ENCODE data around the gene LPP. TPM values are rescaled to one million over a fixed set of nuclear protein-coding genes. Genes with fewer than 3 reads are reported as not detected.
"Not testable (repeated sequence)": the region's sequence is repeated elsewhere in the genome, so short reads cannot be mapped to it uniquely, and the experiment has no call there.

LPP gene
- total RNA-seq, 1 experiment from 2014 or later: 18.1 TPM

DNA sequence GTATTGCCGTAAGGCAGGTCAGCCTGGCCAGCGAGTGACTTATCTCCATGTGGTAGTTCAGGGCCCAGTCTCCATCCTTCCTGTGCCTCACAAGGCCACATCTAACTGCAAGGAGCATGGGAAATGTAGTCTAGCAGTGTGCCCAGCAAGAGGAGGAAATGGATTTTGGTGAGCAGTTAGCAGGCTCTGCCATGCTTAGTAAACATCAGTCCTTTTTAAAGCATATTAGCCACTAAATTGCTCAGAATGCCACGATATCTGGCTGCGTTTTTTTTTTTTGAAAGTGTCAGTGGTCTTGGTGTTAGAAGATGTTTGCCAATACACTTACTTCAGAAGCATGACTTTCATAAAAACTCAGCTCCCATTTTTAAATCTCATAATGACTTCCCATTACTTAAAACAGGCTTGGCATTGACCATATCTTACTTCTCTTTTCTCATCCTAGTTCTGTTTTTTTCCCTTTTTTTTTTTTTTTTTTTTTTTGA, 547.6 kb downstream of the LPP start:
- DNase-seq (ENCODE audit: low read depth): no peak

DNA sequence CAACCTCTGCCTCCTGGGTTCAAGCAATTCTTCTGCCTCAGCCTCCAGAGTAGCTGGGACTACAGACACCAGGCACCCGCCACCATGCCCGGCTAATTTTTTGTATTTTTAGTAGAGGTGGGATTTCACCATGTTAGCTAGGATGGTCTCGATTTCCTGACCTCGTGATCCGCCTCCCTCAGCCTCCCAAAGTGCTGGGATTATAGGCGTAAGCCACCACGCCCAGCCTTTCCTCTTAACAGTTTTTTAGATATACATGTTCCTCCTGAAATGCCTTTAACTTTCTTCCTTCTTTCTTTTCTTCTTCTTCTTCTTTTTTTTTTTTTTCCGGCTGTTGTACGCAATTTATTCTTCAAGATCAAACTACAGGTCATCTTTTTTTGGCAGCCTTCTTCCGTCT, 548.1 kb downstream of the LPP start:
- not testable (repeated sequence) for DNase-seq (ENCODE audit: low read depth)

DNA sequence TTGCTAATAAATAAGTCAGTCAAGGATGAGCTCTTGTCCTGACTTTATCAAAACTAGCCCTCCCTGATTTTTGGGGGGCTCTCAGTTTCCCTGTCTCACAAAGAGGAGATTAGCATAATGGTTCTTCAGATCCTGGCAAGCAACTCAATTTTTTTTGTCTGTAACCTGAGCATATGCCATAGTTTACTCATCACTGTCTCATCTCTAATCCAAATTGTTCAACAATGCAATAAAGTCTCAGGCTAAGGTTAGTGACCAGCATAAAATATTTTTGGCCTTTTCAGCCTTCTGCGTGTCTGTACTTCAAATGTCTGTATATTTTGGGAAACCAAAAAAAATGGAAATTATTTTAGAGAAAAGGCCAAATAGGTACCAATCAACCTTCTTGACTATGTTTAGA, 552.2 kb downstream of the LPP start:
- DNase-seq (ENCODE audit: low read depth): no peak

DNA sequence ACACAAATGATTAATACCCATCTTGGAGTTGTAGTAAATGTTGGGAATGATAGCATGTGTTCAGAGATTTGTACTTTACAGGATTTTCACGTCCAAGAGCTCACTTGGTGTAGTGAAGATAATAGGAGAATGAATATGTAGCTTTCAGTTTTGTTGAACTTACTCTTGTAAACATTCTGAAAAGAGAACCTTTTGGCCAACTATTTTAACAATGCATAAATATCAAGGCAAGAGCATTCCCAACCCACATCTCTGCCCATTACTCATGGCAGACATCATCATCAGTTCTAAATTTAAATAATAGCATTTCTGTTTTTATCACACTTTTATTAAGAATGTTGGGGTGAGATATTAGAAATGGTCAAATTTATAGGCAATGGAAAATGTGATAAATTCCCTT, 552.6 kb downstream of the LPP start:
- DNase-seq (ENCODE audit: low read depth): no peak

DNA sequence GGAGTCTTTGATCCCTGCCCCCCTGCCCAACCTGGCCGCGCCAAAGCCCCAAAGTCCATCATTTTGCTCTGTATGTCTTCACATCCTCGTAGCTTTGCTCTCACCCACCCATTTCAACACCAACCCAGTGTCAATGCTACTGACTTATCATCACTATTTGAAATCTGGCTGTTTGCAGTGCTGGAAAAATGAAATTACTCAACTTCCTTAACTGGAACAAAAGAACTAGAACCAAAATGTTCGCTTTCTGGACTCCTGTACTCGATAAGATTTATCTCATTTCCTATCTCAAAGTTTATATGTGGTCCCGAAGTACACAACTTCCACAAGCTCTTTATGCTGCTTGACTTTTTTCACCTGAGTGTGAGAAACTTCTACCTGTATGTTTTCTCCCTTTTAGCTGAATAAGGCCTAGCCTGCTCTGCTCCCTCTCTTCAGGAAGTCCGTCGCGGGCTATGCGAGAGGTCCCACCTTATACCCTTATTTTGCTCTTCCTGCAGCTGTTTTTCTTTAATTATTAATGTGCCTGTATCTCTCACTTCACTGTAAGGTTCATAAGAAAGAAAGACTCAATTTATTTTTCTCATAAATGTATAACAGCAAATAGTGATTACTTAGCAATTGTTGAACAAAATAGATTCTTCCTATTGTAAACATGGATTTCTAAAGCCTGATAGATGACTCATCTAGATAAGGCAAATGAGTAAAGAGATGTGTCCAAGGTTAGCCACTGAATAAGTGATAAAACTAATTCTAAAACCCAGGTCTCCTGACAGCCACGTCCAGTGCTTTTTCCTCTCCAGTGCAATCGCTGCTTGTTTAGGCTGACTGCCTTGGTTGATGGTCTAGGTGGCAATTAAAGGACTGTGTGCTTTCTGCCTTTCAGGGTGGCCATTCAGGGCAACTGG, 553.7 kb downstream of the LPP start:
- no peak for DNase-seq (ENCODE audit: low read depth)

DNA sequence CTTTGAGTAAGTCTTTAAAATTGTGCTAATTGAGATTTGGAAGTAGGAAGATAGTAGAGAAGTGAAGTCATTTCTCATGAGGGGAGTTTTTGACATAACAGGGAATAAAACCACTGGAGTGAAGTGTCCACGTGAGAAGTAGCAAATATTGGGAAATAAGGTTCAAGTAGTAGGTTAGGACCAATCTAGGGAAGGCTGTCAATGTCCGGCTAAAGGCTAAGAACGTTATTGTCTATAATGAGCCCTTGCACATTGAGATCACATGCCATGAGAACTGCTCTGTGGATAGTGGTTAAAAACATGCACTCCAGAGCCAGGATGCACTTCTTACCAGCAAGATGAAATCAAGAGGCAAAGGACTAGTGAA, 557.9 kb downstream of the LPP start:
- DNase-seq (ENCODE audit: low read depth): no peak

DNA sequence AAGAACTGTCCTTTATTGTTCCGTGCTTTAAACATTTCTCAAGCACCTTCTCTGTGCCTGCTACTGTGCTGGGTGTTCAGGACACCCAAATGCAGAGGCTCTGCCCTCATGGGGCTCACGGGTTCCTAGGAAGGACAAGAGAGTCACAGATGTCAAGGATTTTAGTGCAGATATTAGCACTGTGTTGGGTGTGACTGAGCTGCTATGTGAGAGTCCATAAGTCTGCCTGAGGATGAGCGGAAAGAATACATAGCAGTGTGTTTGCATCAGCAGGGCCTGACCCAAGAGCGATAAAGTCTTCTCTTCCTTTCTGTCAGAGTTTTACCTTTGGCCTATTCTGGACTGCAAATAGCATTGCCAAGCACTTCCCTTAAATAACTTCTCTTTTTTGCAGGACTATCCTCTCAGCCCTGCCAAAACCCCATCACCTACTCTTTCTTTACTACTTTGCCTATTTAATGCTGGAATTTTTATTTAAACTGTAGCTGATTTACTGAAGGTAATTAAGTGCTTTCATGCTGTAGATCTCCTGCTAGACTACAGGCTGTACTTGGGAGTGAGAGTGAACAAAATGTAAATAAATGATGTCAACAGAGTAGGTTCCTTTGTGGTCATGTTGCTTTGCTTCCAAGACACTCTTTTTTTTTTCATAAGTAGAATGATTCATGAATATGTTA, 558.4 kb downstream of the LPP start:
- peak; percentile 59 for DNase-seq (ENCODE audit: low read depth)

DNA sequence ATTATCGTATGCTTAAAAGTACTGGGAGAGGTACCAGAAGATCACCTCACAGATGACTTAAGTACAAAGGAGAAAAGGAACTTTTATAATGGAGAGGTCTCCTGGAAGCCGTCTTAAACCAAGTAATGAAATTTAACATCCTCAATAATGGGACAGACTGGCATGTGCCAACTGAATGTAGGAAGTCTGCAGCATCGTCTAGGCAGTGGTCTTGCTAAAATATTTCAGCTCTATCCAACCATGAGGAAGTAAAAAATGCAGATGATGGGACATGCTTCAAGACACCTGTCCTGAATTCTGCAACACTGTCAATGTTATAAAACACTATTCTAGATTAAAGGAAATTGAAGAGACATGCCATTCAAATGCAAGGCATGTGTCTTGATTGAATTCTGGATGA, 559.0 kb downstream of the LPP start:
- DNase-seq (ENCODE audit: low read depth): no peak

DNA sequence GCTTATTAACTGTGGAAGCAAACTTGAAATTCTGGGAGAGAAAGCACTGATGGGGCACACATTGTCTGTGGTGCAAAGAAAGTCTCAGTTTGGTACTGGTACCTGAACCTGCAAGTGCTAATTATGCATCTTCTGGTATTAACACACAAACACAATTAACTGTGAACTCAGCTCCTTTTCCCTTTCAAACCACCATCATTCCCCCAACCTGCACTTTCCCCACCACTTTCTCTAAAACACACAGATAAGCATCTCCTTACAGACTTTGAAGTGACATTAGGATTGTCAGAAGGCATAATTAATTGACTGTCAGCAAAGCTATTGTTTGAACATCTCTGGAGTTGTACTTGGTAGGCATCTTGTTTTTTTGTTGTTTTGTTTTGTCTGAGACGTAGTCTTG, 565.6 kb downstream of the LPP start:
- DNase-seq (ENCODE audit: low read depth): no peak

DNA sequence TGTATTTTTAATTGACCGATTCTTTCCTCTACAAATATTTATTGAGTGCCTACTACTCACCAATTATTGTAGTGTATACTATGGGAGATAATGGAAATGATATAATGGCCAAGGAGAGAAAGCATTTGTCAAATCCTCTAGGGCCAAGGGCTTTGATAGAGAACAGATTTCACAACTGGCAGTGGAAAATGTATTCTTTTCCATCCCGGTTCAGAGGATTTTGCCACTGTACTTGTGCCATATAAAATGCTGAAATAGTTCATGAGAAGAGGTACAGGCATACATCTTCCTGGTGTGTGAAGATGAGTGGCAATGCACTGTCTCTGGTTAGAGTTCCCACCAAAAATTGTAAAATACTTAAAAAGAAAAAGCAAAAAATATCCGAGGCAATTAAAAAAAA, 566.3 kb downstream of the LPP start:
- DNase-seq (ENCODE audit: low read depth): no peak

DNA sequence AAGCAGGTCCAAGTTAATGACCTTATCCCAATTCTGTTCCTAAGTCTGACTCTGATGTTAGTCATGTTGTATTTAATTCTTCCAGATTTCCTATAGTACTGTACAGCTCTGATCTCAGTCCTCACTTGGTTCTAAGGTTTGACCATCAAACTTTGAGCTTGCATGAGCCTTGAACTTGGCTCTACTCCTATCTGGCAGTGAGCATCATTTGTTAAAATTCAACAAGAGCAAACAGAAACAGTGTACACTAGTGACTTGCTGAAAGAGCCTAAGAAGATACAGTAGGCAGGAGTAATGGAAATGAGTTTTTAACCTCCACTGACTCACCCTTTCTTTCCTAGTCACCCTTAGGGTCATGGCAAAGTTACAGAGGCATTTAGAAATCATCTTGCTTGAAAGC, 566.7 kb downstream of the LPP start:
- DNase-seq (ENCODE audit: low read depth): peak; percentile 17

DNA sequence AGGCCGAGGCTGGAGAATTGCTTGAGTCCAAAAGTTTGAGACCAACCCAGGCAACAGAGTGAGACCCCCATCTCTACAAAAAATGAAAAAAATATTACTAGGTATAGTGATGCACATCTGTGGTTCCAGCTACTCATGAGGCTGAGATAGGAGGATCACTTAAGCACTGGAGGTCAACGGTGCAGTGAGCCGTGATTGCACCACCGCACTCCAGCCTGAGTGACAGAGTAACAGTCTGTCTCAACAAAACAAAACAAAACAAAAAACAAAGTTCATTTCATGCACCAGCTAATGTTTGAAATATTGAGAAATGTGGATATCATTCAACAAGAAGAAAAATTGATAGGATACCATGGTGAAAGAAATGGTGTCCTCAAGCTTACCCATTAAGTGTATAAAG, 567.4 kb downstream of the LPP start:
- DNase-seq (ENCODE audit: low read depth): no peak

DNA sequence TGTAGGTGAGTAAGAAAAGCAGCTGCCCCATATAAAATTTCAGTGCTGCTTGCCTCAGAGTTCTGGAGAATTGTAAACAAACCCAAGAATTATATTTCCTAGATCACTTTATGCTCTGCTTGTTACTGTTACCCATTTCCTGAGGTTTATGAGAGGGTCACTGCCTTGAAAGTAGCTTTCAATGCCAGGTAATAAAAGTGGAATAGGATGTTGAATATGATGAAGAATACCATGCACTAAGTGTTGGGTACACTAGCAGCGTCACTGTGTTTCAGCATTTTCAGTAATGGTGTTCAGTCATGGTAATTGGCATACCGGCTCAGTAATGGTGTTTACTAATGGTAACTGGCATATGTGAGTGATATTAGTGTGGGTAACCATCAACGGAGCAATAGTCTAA, 568.0 kb downstream of the LPP start:
- DNase-seq (ENCODE audit: low read depth): no peak

DNA sequence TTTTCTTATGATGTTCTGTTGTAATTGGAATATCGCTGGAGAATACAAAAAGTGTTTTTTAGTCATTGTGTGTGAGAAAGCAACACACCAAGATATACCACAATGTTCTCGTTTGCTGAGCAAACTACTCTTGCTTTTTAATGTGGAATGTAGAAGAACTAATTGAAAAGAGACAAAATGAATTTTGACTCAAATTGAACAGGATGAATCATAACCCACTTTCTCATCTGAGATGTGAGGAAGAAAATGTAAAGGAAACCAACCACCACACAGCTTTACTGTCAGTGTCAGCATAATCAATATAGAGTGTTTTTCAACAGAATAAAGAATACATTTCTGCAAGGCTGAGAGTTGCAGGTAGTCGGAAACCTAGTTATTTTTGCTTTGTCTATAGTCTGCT, 569.0 kb downstream of the LPP start:
- no peak for DNase-seq (ENCODE audit: low read depth)

DNA sequence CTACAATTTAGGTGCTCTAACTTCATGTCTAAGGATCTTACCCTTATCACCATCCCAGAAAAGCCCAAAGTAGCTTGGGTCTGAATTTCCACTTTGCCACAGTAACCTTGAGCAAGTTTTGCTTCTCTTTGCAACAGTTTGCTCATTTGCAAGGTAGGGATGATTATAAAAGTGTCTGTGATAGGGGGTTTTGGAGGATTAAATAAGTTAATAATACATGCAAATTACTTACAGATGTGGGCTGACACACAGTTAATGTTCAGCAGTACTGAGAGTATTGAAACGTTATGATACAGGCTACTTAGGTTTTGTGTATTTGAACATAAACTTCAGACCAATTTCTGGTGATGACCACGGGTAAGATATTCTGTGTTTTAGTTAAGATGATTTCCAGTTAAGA, 573.1 kb downstream of the LPP start:
- DNase-seq (ENCODE audit: low read depth): no peak

DNA sequence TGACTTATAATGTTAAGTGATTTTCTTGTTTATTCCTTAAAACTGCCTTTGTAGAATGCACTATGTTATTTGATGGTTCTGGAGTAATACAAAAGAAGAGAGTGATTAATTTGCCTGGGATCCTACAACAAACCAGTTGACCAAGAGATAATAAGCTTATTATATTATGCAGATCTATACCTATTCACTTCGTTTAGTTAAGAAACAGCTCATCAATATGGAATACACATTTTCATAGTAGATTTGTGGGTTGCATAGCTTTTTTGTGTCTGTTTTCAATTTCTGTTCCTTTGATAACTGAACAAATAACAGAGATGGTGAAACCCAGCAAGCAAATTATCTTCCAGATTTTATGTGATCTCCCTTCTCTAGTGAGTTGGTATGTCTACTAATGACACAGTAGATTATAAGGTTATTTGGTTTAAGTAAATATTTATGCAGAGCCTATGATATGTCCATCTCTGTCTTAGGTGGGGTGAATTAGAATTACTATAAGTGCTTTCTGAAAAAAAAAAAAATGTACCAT, 574.5 kb downstream of the LPP start:
- DNase-seq (ENCODE audit: low read depth): no peak

DNA sequence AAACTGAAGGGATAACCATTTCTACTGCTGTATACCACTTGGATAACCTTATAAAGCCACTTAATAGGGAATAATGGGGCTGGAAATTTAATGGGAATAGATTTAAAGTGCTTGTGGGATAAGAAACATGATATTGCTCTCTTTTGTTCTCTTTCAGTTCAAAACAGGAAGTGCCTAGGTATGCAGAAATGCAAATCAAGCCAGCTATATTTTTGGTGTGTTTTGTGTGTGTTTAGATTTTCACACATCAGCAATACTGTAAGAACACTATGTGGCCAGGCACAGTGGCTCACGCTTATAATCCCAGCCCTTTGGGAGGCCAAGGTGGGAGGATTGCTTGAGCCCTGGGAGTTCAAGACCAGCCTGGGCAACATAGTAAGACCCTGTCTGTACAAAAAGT, 575.5 kb downstream of the LPP start:
- DNase-seq (ENCODE audit: low read depth): no peak

DNA sequence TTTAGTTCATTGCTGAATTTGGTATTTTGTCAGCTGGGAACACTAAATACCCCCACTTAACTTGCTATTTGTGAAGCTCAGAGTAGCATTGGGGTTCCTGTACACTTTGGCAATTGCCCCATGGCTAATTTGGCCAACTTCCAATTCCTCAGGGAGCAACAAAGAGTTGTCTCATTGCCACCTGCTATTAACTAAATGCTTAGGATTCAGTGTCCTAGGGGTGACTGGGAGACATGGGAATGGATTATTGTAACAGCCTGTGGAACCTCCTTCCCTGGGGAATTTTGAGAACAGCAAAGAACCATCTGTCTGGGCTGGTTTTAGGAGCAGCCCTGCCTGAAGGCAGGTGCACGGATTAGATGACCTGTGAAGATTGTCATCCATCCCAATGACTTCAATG, 580.4 kb downstream of the LPP start:
- DNase-seq (ENCODE audit: low read depth): no peak

DNA sequence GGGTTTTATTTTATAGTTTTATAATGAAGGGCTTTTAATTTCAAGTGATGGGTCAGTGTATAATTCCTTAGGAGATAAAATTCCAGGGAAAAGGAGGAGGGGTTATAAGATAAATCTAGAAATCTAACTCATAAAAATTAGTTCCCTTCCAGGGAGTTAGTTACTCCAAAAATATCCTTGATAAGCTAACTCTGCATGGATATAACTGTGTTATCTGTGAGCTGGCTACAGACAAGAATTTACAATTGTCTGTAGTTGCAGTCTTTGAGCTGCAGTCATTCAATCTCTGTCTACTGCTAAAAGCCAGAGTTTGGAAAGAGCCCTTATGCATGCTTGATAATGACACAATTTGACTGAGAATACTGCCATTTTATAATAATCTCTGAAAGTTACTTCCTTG, 585.6 kb downstream of the LPP start:
- DNase-seq (ENCODE audit: low read depth): no peak

DNA sequence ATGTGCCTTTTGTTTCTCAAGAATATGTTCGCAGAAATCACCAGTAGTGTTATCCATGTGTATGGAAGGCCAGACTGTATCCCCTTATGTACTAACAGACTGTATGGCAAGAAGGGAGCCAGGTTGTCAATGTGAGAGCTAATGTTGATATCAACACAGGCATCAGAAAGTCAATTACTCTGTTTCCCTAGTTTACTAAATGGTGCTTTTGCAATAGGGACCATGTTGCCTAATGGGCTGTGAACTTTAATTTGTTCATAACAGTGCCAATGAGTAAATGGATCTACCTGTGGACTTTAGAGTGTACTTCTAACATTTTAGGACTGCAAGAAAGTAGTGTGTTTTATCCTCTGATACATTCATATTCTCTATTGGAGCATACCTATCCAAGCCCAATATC, 586.1 kb downstream of the LPP start:
- no peak for DNase-seq (ENCODE audit: low read depth)

DNA sequence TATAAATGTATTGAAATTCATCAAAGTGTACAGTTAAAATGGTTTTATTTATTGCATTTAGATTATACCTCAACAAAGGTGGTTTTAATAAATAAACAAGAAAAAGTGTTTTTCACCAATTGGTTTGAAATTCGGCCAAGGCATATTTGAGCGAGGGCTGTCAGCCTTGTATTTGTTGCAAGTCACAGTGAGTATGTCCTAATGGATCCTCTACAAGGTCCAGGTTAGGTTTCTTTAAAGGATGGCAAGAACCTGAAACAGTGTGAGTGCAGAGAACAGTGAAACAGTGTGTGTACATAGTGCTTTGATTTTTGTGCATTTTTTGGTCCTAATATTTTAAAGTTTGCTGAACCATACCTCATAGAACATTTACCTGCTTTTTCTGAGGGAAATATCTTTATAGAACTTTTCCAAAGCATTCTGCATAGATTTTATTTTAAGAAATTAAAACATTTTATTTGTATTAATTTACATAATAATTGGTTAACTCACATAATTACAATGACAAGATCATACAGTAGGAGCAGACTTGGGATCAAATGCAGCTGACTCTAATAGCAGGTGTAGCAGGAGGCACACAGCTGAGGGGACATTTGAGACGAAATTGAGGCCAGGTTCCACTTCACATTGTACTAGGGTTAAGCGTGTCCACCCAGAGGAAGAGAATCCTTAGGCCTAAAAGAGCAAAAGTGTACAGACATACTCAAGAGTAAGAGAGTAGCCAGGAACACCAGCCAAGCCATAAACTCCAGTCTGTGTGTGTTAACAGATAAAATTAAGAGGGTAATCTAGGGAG, 589.0 kb downstream of the LPP start:
- no peak for DNase-seq (ENCODE audit: low read depth)

DNA sequence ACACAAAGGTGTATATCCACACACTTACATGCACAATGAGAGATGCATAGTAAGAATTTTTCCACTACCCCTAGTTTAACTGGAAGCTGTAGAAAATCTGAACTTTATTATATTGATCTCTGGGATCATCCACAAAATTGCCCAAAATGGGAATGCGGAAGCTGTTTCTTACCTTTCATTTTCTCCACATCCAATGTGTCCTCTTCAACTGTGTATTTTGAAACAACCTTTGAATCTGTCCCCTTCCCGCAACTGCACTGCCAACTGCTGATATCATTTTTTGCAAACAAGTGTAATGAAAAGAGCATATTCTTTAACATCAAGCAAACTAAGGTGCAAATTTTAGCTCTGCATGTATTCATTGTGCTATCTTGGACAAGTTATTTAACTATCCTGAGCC, 590.2 kb downstream of the LPP start:
- no peak for DNase-seq (ENCODE audit: low read depth)
